H9 (cell line): ENCODE data around the gene AP1S3. TPM values are rescaled to one million over a fixed set of nuclear protein-coding genes. Genes with fewer than 3 reads are reported as not detected.
"Not testable (repeated sequence)": the region's sequence is repeated elsewhere in the genome, so short reads cannot be mapped to it uniquely, and the experiment has no call there.

Source experiments
- DNase-seq: peaks from one replicate; pipeline ENCODE4 v3.0.0-alpha.2; 2017
- H2AFZ ChIP-seq: one replicate; pipeline ENCODE4 v1.6.1; 2013; ENCODE audit warnings: mild to moderate bottlenecking, low read length, control low read depth, moderate library complexity
- H2AK5ac ChIP-seq: 2 replicates; pipeline ENCODE4 v1.6.1; 2013; ENCODE audit warnings: low read length, control low read depth, mixed read lengths; ENCODE audit not compliant: insufficient read length
- H2BK120ac ChIP-seq: one replicate; pipeline ENCODE4 v1.6.1; 2013; ENCODE audit warnings: low read depth, mild to moderate bottlenecking, low read length, control low read depth, inconsistent platforms; ENCODE audit not compliant: poor library complexity, severe bottlenecking
- H2BK12ac ChIP-seq: 2 replicates; pipeline ENCODE4 v1.6.1; 2013; ENCODE audit warnings: low read length, control low read depth, mixed read lengths, low read depth; ENCODE audit not compliant: insufficient read length
- H2BK15ac ChIP-seq: 2 replicates; pipeline ENCODE4 v1.6.1; 2013; ENCODE audit warnings: low read depth, low read length, control low read depth
- H2BK20ac ChIP-seq: one replicate; pipeline ENCODE4 v1.6.1; 2013; ENCODE audit warnings: low read depth, mild to moderate bottlenecking, low read length, control low read depth, inconsistent platforms; ENCODE audit not compliant: poor library complexity, severe bottlenecking
- H2BK5ac ChIP-seq: 2 replicates; pipeline ENCODE4 v1.6.1; 2013; ENCODE audit warnings: low read length, control low read depth, mixed read lengths; ENCODE audit not compliant: insufficient read length
- H3K14ac ChIP-seq: 2 replicates; pipeline ENCODE4 v1.6.1; 2013; ENCODE audit warnings: low read length, control low read depth; ENCODE audit not compliant: insufficient read depth
- H3K18ac ChIP-seq: 2 replicates; pipeline ENCODE4 v1.6.1; 2013; ENCODE audit warnings: low read depth, mild to moderate bottlenecking, mixed read lengths, low read length, control low read depth; ENCODE audit not compliant: insufficient read length
- H3K23ac ChIP-seq: 2 replicates; pipeline ENCODE4 v1.6.1; 2013; ENCODE audit warnings: low read length, control low read depth, mixed read lengths, low read depth; ENCODE audit not compliant: insufficient read length
- H3K23me2 ChIP-seq: 2 replicates; pipeline ENCODE4 v1.6.1; 2013; ENCODE audit warnings: low read depth, mild to moderate bottlenecking, mixed read lengths, low read length, control low read depth; ENCODE audit not compliant: insufficient read length, poor library complexity, severe bottlenecking
- H3K27ac ChIP-seq: 2 replicates; pipeline ENCODE4 v1.5.1; 2013; ENCODE audit warnings: low read length, control low read depth, mixed read lengths, low read depth; ENCODE audit not compliant: insufficient read length
- H3K27me3 ChIP-seq: 2 replicates; pipeline ENCODE4 v1.6.1; 2013; ENCODE audit warnings: low read length, control low read depth, inconsistent platforms; ENCODE audit not compliant: insufficient read depth
- H3K4ac ChIP-seq: 2 replicates; pipeline ENCODE4 v1.6.1; 2013; ENCODE audit warnings: low read depth, mild to moderate bottlenecking, control low read depth, inconsistent platforms, low read length, moderate library complexity
- H3K4me1 ChIP-seq: 2 replicates; pipeline ENCODE4 v1.6.1; 2013; ENCODE audit warnings: low read length, control low read depth, inconsistent platforms; ENCODE audit not compliant: insufficient read depth
- H3K4me2 ChIP-seq: 2 replicates; pipeline ENCODE4 v1.6.1; 2013; ENCODE audit warnings: low read length, control low read depth, mixed read lengths; ENCODE audit not compliant: insufficient read length, insufficient read depth
- H3K56ac ChIP-seq: 2 replicates; pipeline ENCODE4 v1.6.1; 2013; ENCODE audit warnings: low read depth, mild to moderate bottlenecking, mixed read lengths, low read length, control low read depth; ENCODE audit not compliant: insufficient read length
- H3K79me1 ChIP-seq: 2 replicates; pipeline ENCODE4 v1.6.1; 2013; ENCODE audit warnings: low read depth, mild to moderate bottlenecking, moderate library complexity, low read length, control low read depth, inconsistent platforms; ENCODE audit not compliant: insufficient read depth, poor library complexity, severe bottlenecking
- H3K79me2 ChIP-seq: 2 replicates; pipeline ENCODE4 v1.6.1; 2013; ENCODE audit warnings: low read length, control low read depth, inconsistent platforms; ENCODE audit not compliant: insufficient read depth
- H3K9ac ChIP-seq: 2 replicates; pipeline ENCODE4 v1.6.1; 2013; ENCODE audit warnings: low read length, control low read depth, mixed read lengths; ENCODE audit not compliant: insufficient read length; ENCODE audit errors: extremely low read depth
- H3K9me3 ChIP-seq: one replicate; pipeline ENCODE4 v1.6.1; 2013; ENCODE audit warnings: low read depth, low read length, inconsistent platforms; ENCODE audit not compliant: control insufficient read depth
- H3T11ph ChIP-seq: one replicate; pipeline ENCODE4 v1.6.1; 2013; ENCODE audit warnings: mild to moderate bottlenecking, low read length, control low read depth, inconsistent platforms
- H4K20me1 ChIP-seq: one replicate; pipeline ENCODE4 v1.6.1; 2013; ENCODE audit not compliant: control insufficient read depth, insufficient read length, insufficient read depth
- H4K5ac ChIP-seq: 2 replicates; pipeline ENCODE4 v1.6.1; 2013; ENCODE audit warnings: low read depth, mild to moderate bottlenecking, mixed read lengths, low read length, control low read depth; ENCODE audit not compliant: insufficient read length
- H4K8ac ChIP-seq: replicated peaks from 2 replicates; pipeline ENCODE4 v1.6.1; 2013; ENCODE audit warnings: low read length, control low read depth, mixed read lengths, low read depth; ENCODE audit not compliant: insufficient read length
- H4K91ac ChIP-seq: 2 replicates; pipeline ENCODE4 v1.6.1; 2013; ENCODE audit warnings: low read depth, mild to moderate bottlenecking, moderate library complexity, mixed read lengths, low read length, control low read depth; ENCODE audit not compliant: insufficient read length
- H3K27ac Mint-ChIP-seq, 3 experiments: 2 replicates in 2 of 3; 3 replicates in 1 of 3; pipeline ENCODE4 v1.8.0; 2020 to 2021; ENCODE audit warnings: mixed read lengths in 3 of 3, mild to moderate bottlenecking in 1 of 3, moderate library complexity in 1 of 3
- H3K27me3 Mint-ChIP-seq: 2 replicates; pipeline ENCODE4 v1.8.0; 2021; ENCODE audit warnings: low read depth, mild to moderate bottlenecking, moderate library complexity, mixed read lengths
- H3K36me3 Mint-ChIP-seq, 3 experiments: 2 replicates in 2 of 3; 3 replicates in 1 of 3; pipeline ENCODE4 v1.8.0; 2020 to 2021; ENCODE audit warnings: low read depth in 3 of 3, mixed read lengths in 3 of 3; ENCODE audit not compliant: insufficient read depth in 1 of 3
- H3K4me1 Mint-ChIP-seq, 2 experiments: 2 replicates each; pipeline ENCODE4 v1.8.0; 2020; ENCODE audit warnings: mixed read lengths in 2 of 2
- H3K4me3 Mint-ChIP-seq, 2 experiments: 2 replicates in 1 of 2; 3 replicates in 1 of 2; pipeline ENCODE4 v1.8.0; 2020 to 2021; ENCODE audit warnings: mild to moderate bottlenecking in 2 of 2, mixed read lengths in 2 of 2, moderate library complexity in 1 of 2
- H3K9me3 Mint-ChIP-seq, 2 experiments: 2 replicates in 1 of 2; 3 replicates in 1 of 2; pipeline ENCODE4 v1.8.0; 2020; ENCODE audit warnings: mild to moderate bottlenecking in 2 of 2, mixed read lengths in 2 of 2, moderate library complexity in 1 of 2
- WGBS: extraction: QIAGEN DNeasy Blood & Tissue Kit; methylation state at CpG from one replicate; pipeline ENCODE4 v1.1.7; 2013; ENCODE audit warnings: missing lambda C conversion rate, low lambda C conversion rate, mixed read lengths; ENCODE audit not compliant: insufficient read length; ENCODE audit errors: extremely low coverage; 5-methylcytosine and 5-hydroxymethylcytosine counted together
- total RNA-seq: library from RNA; stranded (reverse); gene quantifications from 2 replicates; pipeline ENCODE4 v1.2.1, GENCODE V29; 2021

AP1S3 gene
- total RNA-seq, 1 experiment from 2014 or later: 8.7 TPM

GRCh38 chr2:223871661-223872060, 34.3 kb upstream of the AP1S3 start:
- H2AK5ac ChIP-seq, H4K91ac ChIP-seq, H2BK120ac ChIP-seq, H2BK12ac ChIP-seq, H3K79me2 ChIP-seq, H4K8ac ChIP-seq, H2AFZ ChIP-seq, H2BK20ac ChIP-seq, H3K27ac ChIP-seq, H3K27ac Mint-ChIP-seq, H3K23me2 ChIP-seq, H3K18ac ChIP-seq, H3K9me3 ChIP-seq, H2BK15ac ChIP-seq, H3K23ac ChIP-seq, H2BK5ac ChIP-seq, H3K4me1 ChIP-seq, H3K79me1 ChIP-seq, H3K9me3 Mint-ChIP-seq, H3K4me3 Mint-ChIP-seq, H3T11ph ChIP-seq, H3K27me3 ChIP-seq, H4K20me1 ChIP-seq, H3K9ac ChIP-seq, H3K14ac ChIP-seq, H3K27me3 Mint-ChIP-seq, H3K56ac ChIP-seq, H4K5ac ChIP-seq, H3K4ac ChIP-seq, H3K4me2 ChIP-seq, H3K4me1 Mint-ChIP-seq, DNase-seq: not testable (repeated sequence)
- H3K36me3 Mint-ChIP-seq: peaks cover 8 to 21% (median 10%) of the 10 kb centered on the region in 3 experiments
- no CpG with 5 or more reads among the region's 12 CpGs for WGBS
